ENCODE data around the gene DVL1. TPM values are rescaled to one million over a fixed set of nuclear protein-coding genes. Genes with fewer than 3 reads are reported as not detected.

The DVL1 gene
- total and polyA plus RNA-seq, 8 donors = 41.3 to 229 (median 72.2) TPM

- DNase-seq = no peak
- Histone ChIP-seq H3K9me3 (no peaks in the 10 kb centered on the region), H3K27ac (no peak overlapping the region), H3K27me3 (no peaks in the 10 kb centered on the region), H3K4me1 (peaks cover 12 to 40% (median 28%) of the 10 kb centered on the region in 4 donors), H3K4me3 (no peak overlapping the region), H3K36me3 (peaks cover 78 to 91% (median 89%) of the 10 kb centered on the region in 4 donors)
- WGBS, 5 donors = 87 to 98% (median 96%) methylated on average over 7 of the region's 7 CpGs
- intact Hi-C loops (cut with DNase I; ENCODE audit: low total_unique reads) = no loop called here
- no peak for TF ChIP-seq POLR2AphosphoS5 (IDR thresholded peaks at IDR 0.05)
- no peak for TF ChIP-seq EP300 (IDR thresholded peaks at IDR 0.05)
- TF ChIP-seq CTCF (IDR thresholded peaks at IDR 0.05) = no peak
- TF ChIP-seq POLR2A (IDR thresholded peaks at IDR 0.05) = no peak
These were observed 44.9 kb upstream of the DVL1 start for GRCh38 chr1:1394116-1394515.

- peaks cover 12 to 38% (median 26%) of the 10 kb centered on the region in 4 donors for H3K4me1 ChIP-seq
- peaks cover 85 to 98% (median 95%) of the 10 kb centered on the region in 4 donors for H3K36me3 ChIP-seq
- 88 to 96% (median 92%) methylated on average over 11 of the region's 11 CpGs for WGBS, 5 donors
These were observed 44.2 kb upstream of the DVL1 start for GRCh38 chr1:1393428-1393827.

GRCh38 chr1:1393014-1393413 lies 43.8 kb upstream of the DVL1 start:
- Histone ChIP-seq H3K36me3 (peaks cover 89 to 100% (median 98%) of the 10 kb centered on the region in 4 donors), H3K4me3 (no peak overlapping the region), H3K4me1 (peaks cover 8 to 34% (median 22%) of the 10 kb centered on the region in 4 donors), H3K27me3 (no peaks in the 10 kb centered on the region), H3K9me3 (no peaks in the 10 kb centered on the region), H3K27ac (no peak overlapping the region)
- 87 to 98% (median 94%) methylated on average over 4 of the region's 4 CpGs for WGBS, 5 donors
- TF ChIP-seq EP300 (IDR thresholded peaks at IDR 0.05) (no peak), POLR2A (IDR thresholded peaks at IDR 0.05) (no peak), POLR2AphosphoS5 (IDR thresholded peaks at IDR 0.05) (no peak), CTCF (IDR thresholded peaks at IDR 0.05) (no peak)
- intact Hi-C loops (cut with DNase I; ENCODE audit: low total_unique reads) = no loop called here
- no peak for DNase-seq

More at GRCh38 chr1:1393428-1393827, 44.2 kb upstream of the DVL1 start:
- Histone ChIP-seq H3K27me3 (no peaks in the 10 kb centered on the region), H3K9me3 (no peaks in the 10 kb centered on the region), H3K4me3 (no peak overlapping the region), H3K27ac (no peak overlapping the region)
- TF ChIP-seq CTCF (IDR thresholded peaks at IDR 0.05) (no peak), POLR2A (IDR thresholded peaks at IDR 0.05) (no peak), EP300 (IDR thresholded peaks at IDR 0.05) (no peak)
- intact Hi-C loops (cut with DNase I; ENCODE audit: low total_unique reads) = no loop called here
- DNase-seq = no peak

GRCh38 chr1:1391225-1391624 lies 42.0 kb upstream of the DVL1 start:
- DNase-seq = no peak
- Histone ChIP-seq H3K36me3 (peaks cover 96 to 100% (median 100%) of the 10 kb centered on the region in 4 donors), H3K4me1 (peaks cover 0 to 16% (median 6%) of the 10 kb centered on the region in 4 donors), H3K4me3 (no peak overlapping the region), H3K9me3 (no peaks in the 10 kb centered on the region), H3K27ac (no peak overlapping the region), H3K27me3 (no peaks in the 10 kb centered on the region)
- intact Hi-C loops (cut with DNase I; ENCODE audit: low total_unique reads) = no loop called here
- TF ChIP-seq EP300 (IDR thresholded peaks at IDR 0.05) = no peak
- TF ChIP-seq POLR2AphosphoS5 (IDR thresholded peaks at IDR 0.05) = no peak
- TF ChIP-seq CTCF (IDR thresholded peaks at IDR 0.05) = no peak
- TF ChIP-seq POLR2A (IDR thresholded peaks at IDR 0.05) = no peak
- 84 to 92% (median 89%) methylated on average over 12 of the region's 12 CpGs for WGBS, 5 donors
